DOHH2 (cell line): ENCODE measurements around the gene TXNDC11.

Experiments
- CTCF ChIP-seq: fragments of 200-600 bp; sonication (generic); IDR thresholded peaks from one replicate; pipeline ENCODE4 v1.5.1; 2014; ENCODE audit warnings: antibody characterized with exemption, mild to moderate bottlenecking, low read depth, low read length; ENCODE audit not compliant: poor library complexity, severe bottlenecking
- EZH2phosphoT487 ChIP-seq: fragments of 200-600 bp; sonication (generic); IDR thresholded peaks from 2 replicates; pipeline ENCODE4 v1.6.1; 2017; ENCODE audit warnings: borderline replicate concordance, mild to moderate bottlenecking, antibody characterized with exemption, low read length, moderate library complexity, mixed read lengths

GRCh38 chr16:11667824-11668622 lies 74.6 kb downstream of the TXNDC11 start, which contains the start of gene SNN:
- TF ChIP-seq CTCF, result no peak
- TF ChIP-seq EZH2phosphoT487, result no peak
